Left lung (tissue), 10 donors: ENCODE measurements around the gene LCN1. TPM values are rescaled to one million over a fixed set of nuclear protein-coding genes. Genes with fewer than 3 reads are reported as not detected.

Source experiments
- ATAC-seq: fragments of 200-7000 bp; cut with Tn5 transposase; one replicate; pipeline ENCODE4 v1.9.1; 2020; ENCODE audit warnings: moderate library complexity
- DNase-seq, 4 donors: peaks; one replicate each; pipeline ENCODE4 v3.0.0-alpha.2; 2013 to 2020
- H3K27ac ChIP-seq, 2 donors: fragments of 200-600 bp; sonication (generic) in 1 of 2; one replicate each; pipeline versions ENCODE4 v1.5.0 to v1.8.0; 2020 to 2021
- H3K27me3 ChIP-seq, 2 donors: fragments of 200-600 bp; sonication (generic) in 1 of 2; one replicate each; pipeline versions ENCODE4 v1.5.0 to v1.8.0; 2020 to 2021
- H3K36me3 ChIP-seq, 2 donors: fragments of 200-600 bp; sonication (generic) in 1 of 2; one replicate each; pipeline versions ENCODE4 v1.5.0 to v1.8.0; 2020 to 2021
- H3K4me1 ChIP-seq, 2 donors: fragments of 200-600 bp; one replicate each; pipeline ENCODE4 v1.8.0; 2021
- H3K4me3 ChIP-seq, 2 donors: fragments of 200-600 bp; sonication (generic) in 1 of 2; one replicate each; pipeline versions ENCODE4 v1.5.0 to v1.8.0; 2020 to 2021; ENCODE audit warnings: mild to moderate bottlenecking in 1 of 2
- H3K9me3 ChIP-seq, 2 donors: fragments of 200-600 bp; sonication (generic) in 1 of 2; one replicate each; pipeline versions ENCODE4 v1.5.0 to v1.8.0; 2020 to 2021
- intact Hi-C, 2 donors: fragments of 100-400 bp; cut with DNase I; formaldehyde crosslinking; loops; one replicate each; pipeline versions ENCODE4 v1.11.2 to v1.14.2; 2022
- polyA plus RNA-seq, 6 donors: library from polyadenylated mRNA; unstranded; fragments of 120-200 nt; gene quantifications; one replicate each; pipeline ENCODE4 v1.2.1, GENCODE V29; 2013; ENCODE audit not compliant: insufficient read length in 6 of 6
- total RNA-seq, 2 donors: library from RNA; stranded (reverse); fragmentation: NEBNext Ultra II Directional; extraction: Animal tissue kit (Norgen Biotek cat#: 25700); gene quantifications; one replicate each; pipeline ENCODE4 v1.2.1, GENCODE V29; 2021
- TF ChIP-seq, protein P1 (sequence below), 2 donors: fragments of 200-600 bp; sonication (generic) in 1 of 2; IDR thresholded peaks; one replicate each; pipeline versions ENCODE4 v1.5.0 to v1.8.0; 2021; ENCODE audit warnings: antibody characterized with exemption in 2 of 2
- donor health status: DM: no; HTN: yes; CAD: no.
- donor health status: DM: no; HTN: no; CAD: no.

LCN1 gene
- total and polyA plus RNA-seq, 8 donors = not detected

GRCh38 chr9:135480071-135480939 is 40.9 kb upstream of the LCN1 start:
- TF ChIP-seq, protein P1, sequence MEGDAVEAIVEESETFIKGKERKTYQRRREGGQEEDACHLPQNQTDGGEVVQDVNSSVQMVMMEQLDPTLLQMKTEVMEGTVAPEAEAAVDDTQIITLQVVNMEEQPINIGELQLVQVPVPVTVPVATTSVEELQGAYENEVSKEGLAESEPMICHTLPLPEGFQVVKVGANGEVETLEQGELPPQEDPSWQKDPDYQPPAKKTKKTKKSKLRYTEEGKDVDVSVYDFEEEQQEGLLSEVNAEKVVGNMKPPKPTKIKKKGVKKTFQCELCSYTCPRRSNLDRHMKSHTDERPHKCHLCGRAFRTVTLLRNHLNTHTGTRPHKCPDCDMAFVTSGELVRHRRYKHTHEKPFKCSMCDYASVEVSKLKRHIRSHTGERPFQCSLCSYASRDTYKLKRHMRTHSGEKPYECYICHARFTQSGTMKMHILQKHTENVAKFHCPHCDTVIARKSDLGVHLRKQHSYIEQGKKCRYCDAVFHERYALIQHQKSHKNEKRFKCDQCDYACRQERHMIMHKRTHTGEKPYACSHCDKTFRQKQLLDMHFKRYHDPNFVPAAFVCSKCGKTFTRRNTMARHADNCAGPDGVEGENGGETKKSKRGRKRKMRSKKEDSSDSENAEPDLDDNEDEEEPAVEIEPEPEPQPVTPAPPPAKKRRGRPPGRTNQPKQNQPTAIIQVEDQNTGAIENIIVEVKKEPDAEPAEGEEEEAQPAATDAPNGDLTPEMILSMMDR (IDR thresholded peaks at IDR 0.05) = no peak
- Histone ChIP-seq H3K27ac (peak overlapping the region; percentile 48 to 64), H3K4me3 (peak overlapping the region; percentile 66 to 79), H3K4me1 (peaks cover 10 to 21% of the 10 kb centered on the region in 2 donors), H3K36me3 (peaks cover 0 to 16% of the 10 kb centered on the region in 2 donors), H3K9me3 (no peaks in the 10 kb centered on the region), H3K27me3 (peaks cover 0 to 40% of the 10 kb centered on the region in 2 donors)
- DNase-seq = peak in 2 of 4 donors; percentile 31 to 84
- peak; percentile 67 for ATAC-seq
- intact Hi-C loops = no loop called here

- intact Hi-C loops = no loop called here
Measured at GRCh38 chr9:135480940-135481310, 40.3 kb upstream of the LCN1 start.

GRCh38 chr9:135482015-135482754 is 39.1 kb upstream of the LCN1 start:
- Histone ChIP-seq H3K36me3 (peaks cover 0 to 35% of the 10 kb centered on the region in 2 donors), H3K27me3 (peaks cover 0 to 40% of the 10 kb centered on the region in 2 donors), H3K27ac (no peak overlapping the region), H3K4me1 (peaks cover 8 to 21% of the 10 kb centered on the region in 2 donors), H3K9me3 (no peaks in the 10 kb centered on the region), H3K4me3 (no peak overlapping the region)
- DNase-seq (no peak), ATAC-seq (no peak)
- TF ChIP-seq, protein P1 (IDR thresholded peaks at IDR 0.05) = no peak
- intact Hi-C loops = no loop called here

More at GRCh38 chr9:135480940-135481310, 40.3 kb upstream of the LCN1 start:
- peak overlapping the region; percentile 66 to 79 for H3K4me3 ChIP-seq
- peak overlapping the region in 1 of 2 donors; percentile 64 for H3K27ac ChIP-seq
- DNase-seq (peak in 1 of 4 donors; percentile 22), ATAC-seq (no peak)
- peaks cover 10 to 21% of the 10 kb centered on the region in 2 donors for H3K4me1 ChIP-seq
- H3K36me3 ChIP-seq = peaks cover 0 to 23% of the 10 kb centered on the region in 2 donors
- H3K9me3 ChIP-seq = no peaks in the 10 kb centered on the region
- peaks cover 0 to 40% of the 10 kb centered on the region in 2 donors for H3K27me3 ChIP-seq
- TF ChIP-seq, protein P1 (IDR thresholded peaks at IDR 0.05) = no peak

DNA sequence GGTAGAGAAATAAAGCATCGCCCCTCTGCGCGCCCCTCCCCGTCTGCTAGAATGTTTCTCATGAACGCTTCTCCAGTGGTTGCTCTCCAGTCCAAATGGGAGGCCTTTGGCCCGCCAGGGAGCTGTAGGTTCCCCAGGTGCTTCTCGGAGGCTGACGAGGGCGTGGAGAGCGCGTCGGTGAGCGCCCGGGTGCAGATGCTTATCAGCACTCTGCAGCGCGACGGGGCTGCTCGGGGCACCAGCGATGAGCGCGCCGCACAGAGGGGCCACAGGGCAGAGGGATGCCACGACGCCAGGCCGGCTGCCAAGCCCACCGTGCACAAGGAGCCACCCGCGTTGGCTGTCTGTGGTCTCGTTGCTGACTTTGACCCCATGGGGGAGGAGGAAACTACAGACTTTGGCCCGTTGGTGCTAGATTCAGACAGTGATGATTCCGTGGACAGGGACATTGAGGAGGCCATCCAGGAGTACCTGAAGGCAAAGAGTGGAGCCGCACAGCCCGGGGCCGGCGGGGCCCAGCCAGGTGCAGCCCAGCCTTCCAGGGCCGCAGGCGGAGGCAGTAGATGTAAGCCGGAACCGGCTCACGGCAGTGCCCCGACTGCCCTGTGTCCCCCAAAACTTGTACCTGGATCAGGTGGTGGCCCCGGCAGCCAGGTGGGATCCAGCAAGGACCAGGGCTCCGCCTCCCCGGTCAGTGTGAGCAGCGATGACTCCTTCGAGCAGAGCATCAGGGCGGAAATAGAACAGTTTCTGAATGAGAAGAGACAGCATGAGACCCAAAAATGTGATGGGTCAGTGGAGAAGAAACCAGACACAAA is 36.6 kb upstream of the LCN1 start:
- Histone ChIP-seq H3K27ac (no peak overlapping the region), H3K9me3 (no peaks in the 10 kb centered on the region), H3K36me3 (peaks cover 0 to 57% of the 10 kb centered on the region in 2 donors), H3K27me3 (peaks cover 0 to 19% of the 10 kb centered on the region in 2 donors), H3K4me1 (peaks cover 0 to 16% of the 10 kb centered on the region in 2 donors), H3K4me3 (no peak overlapping the region)
- DNase-seq (no peak), ATAC-seq (no peak)
- TF ChIP-seq, protein P1 (IDR thresholded peaks at IDR 0.05) = no peak
- intact Hi-C loops = no loop called here
